ENCODE data around the gene MRTFA.

- TF ChIP-seq, protein P1, sequence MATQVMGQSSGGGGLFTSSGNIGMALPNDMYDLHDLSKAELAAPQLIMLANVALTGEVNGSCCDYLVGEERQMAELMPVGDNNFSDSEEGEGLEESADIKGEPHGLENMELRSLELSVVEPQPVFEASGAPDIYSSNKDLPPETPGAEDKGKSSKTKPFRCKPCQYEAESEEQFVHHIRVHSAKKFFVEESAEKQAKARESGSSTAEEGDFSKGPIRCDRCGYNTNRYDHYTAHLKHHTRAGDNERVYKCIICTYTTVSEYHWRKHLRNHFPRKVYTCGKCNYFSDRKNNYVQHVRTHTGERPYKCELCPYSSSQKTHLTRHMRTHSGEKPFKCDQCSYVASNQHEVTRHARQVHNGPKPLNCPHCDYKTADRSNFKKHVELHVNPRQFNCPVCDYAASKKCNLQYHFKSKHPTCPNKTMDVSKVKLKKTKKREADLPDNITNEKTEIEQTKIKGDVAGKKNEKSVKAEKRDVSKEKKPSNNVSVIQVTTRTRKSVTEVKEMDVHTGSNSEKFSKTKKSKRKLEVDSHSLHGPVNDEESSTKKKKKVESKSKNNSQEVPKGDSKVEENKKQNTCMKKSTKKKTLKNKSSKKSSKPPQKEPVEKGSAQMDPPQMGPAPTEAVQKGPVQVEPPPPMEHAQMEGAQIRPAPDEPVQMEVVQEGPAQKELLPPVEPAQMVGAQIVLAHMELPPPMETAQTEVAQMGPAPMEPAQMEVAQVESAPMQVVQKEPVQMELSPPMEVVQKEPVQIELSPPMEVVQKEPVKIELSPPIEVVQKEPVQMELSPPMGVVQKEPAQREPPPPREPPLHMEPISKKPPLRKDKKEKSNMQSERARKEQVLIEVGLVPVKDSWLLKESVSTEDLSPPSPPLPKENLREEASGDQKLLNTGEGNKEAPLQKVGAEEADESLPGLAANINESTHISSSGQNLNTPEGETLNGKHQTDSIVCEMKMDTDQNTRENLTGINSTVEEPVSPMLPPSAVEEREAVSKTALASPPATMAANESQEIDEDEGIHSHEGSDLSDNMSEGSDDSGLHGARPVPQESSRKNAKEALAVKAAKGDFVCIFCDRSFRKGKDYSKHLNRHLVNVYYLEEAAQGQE (IDR thresholded peaks at IDR 0.05), result no peak
- TF ChIP-seq POLR2A (IDR thresholded peaks at IDR 0.05; ENCODE audit: low read length) (no peak), RAD21 (conservative IDR thresholded peaks at IDR 0.05 in 1 of 2, IDR thresholded peaks at IDR 0.05 in 1 of 2) (no peak), CTCF (IDR thresholded peaks at IDR 0.05) (no peak), E2F6 (IDR thresholded peaks at IDR 0.05; ENCODE audit: borderline replicate concordance, low read depth) (no peak), PHF8 (IDR thresholded peaks at IDR 0.05; ENCODE audit: borderline replicate concordance, low read depth) (no peak), SREBF2 (IDR thresholded peaks at IDR 0.05) (no peak), CBX8 (IDR thresholded peaks at IDR 0.05) (no peak), ZSCAN20 (CRISPR knock-in tag; IDR thresholded peaks at IDR 0.05) (no peak), JUN (IDR thresholded peaks at IDR 0.05) (no peak), HDAC2 (IDR thresholded peaks at IDR 0.05) (no peak), NR3C1 (IDR thresholded peaks at IDR 0.05) (no peak)
- TF ChIP-seq, protein P2, sequence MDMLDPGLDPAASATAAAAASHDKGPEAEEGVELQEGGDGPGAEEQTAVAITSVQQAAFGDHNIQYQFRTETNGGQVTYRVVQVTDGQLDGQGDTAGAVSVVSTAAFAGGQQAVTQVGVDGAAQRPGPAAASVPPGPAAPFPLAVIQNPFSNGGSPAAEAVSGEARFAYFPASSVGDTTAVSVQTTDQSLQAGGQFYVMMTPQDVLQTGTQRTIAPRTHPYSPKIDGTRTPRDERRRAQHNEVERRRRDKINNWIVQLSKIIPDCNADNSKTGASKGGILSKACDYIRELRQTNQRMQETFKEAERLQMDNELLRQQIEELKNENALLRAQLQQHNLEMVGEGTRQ (IDR thresholded peaks at IDR 0.05), result no peak
- TF ChIP-seq, protein P3, sequence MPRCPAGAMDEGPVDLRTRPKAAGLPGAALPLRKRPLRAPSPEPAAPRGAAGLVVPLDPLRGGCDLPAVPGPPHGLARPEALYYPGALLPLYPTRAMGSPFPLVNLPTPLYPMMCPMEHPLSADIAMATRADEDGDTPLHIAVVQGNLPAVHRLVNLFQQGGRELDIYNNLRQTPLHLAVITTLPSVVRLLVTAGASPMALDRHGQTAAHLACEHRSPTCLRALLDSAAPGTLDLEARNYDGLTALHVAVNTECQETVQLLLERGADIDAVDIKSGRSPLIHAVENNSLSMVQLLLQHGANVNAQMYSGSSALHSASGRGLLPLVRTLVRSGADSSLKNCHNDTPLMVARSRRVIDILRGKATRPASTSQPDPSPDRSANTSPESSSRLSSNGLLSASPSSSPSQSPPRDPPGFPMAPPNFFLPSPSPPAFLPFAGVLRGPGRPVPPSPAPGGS (IDR thresholded peaks at IDR 0.05), result no peak
Observed at GRCh38 chr22:40544758-40545157, 91.8 kb downstream of the MRTFA start.

Measured in A549 (cell line).